H1 (cell line): Measurements from ENCODE around the gene SMIM20. TPM values are rescaled to one million over a fixed set of nuclear protein-coding genes. Genes with fewer than 3 reads are reported as not detected.

Experiments used
- ATF3 ChIP-seq: IDR thresholded peaks from 2 replicates; pipeline ENCODE4 v1.6.1; 2011; ENCODE audit warnings: low read depth, mild to moderate bottlenecking, low read length; ENCODE audit not compliant: insufficient read depth
- BCL11A ChIP-seq, 2 experiments: IDR thresholded peaks; one replicate each; pipeline ENCODE4 v1.6.1; 2011; ENCODE audit warnings: low read depth in 2 of 2, low read length in 2 of 2, mild to moderate bottlenecking in 2 of 2
- CHD2 ChIP-seq: IDR thresholded peaks from 2 replicates; pipeline ENCODE4 v1.6.1; 2012; ENCODE audit warnings: low read length, improper control_type of control experiment
- CREB1 ChIP-seq: IDR thresholded peaks from 2 replicates; pipeline ENCODE4 v1.6.1; 2012; ENCODE audit warnings: inconsistent platforms
- E2F6 ChIP-seq: IDR thresholded peaks from 2 replicates; pipeline ENCODE4 v1.6.1; 2012; ENCODE audit warnings: inconsistent platforms
- HDAC6 ChIP-seq: IDR thresholded peaks from one replicate; pipeline ENCODE4 v1.7.1; 2012; ENCODE audit warnings: low read depth, mild to moderate bottlenecking, inconsistent platforms, low read length, moderate library complexity
- RFX5 ChIP-seq: IDR thresholded peaks from 2 replicates; pipeline ENCODE4 v1.6.1; 2011; ENCODE audit warnings: low read depth, low read length, improper control_type of control experiment, borderline replicate concordance
- TAF1 ChIP-seq: IDR thresholded peaks from 2 replicates; pipeline ENCODE4 v1.6.1; 2011; ENCODE audit warnings: mild to moderate bottlenecking, low read depth, low read length
- ZNF274 ChIP-seq: IDR thresholded peaks from 2 replicates; pipeline ENCODE4 v1.7.0; 2012; ENCODE audit warnings: low read length, borderline replicate concordance; ENCODE audit errors: extremely low read depth
- polyA plus RNA-seq, 7 experiments: library from polyadenylated mRNA; depleted of rRNA in 3 of 7; stranded (reverse) in 5 of 7; unstranded in 2 of 7; fragments of >200 nt in 5 of 7; fragments of 200-250 nt in 2 of 7; gene quantifications; 1 replicate in 5 of 7; 2 replicates in 1 of 7; 4 replicates in 1 of 7; pipeline versions ENCODE4 v1.2.1 to v1.2.3, GENCODE V29; 2011 to 2013; ENCODE audit warnings: missing spikeins in 2 of 7, mixed read lengths in 2 of 7
- total RNA-seq: library from RNA; stranded (reverse); fragmentation: NEBNext Ultra II Directional; extraction: Animal tissue kit (Norgen Biotek cat#: 25700); gene quantifications from 2 replicates; pipeline ENCODE4 v1.2.1, GENCODE V29; 2021

The SMIM20 gene
- total and polyA plus RNA-seq, 2 of the 8 experiments (the other 6 are each of a cell fraction or from before 2014, with no cell fraction given) = 21.9 to 36.9 TPM

GRCh38 chr4:25889589-25890503, 24.2 kb upstream of the SMIM20 start (continued):
- no peak for TF ChIP-seq HDAC6
- no peak for TF ChIP-seq ATF3
- no peak for TF ChIP-seq BCL11A (IDR thresholded peaks at IDR 0.05; ENCODE audit: low read depth in 2 of 2, low read length in 2 of 2)
- TF ChIP-seq E2F6 = no peak
- TF ChIP-seq RFX5 = no peak
- TF ChIP-seq CHD2 = no peak
- no peak for TF ChIP-seq TAF1
- TF ChIP-seq CREB1 = no peak
- TF ChIP-seq ZNF274 = no peak
- TF ChIP-seq, all 59 proteins: peak for 0
